Inflammatory macrophage (primary cell): ENCODE data around the gene PFAS.
A peak's percentile ranks its signal among the peaks of the same experiment; 100 is the strongest.
"Not testable (repeated sequence)": the region's sequence is repeated elsewhere in the genome, so short reads cannot be mapped to it uniquely, and the experiment has no call there.

Experiments
- DNase-seq, 2 donors: peaks; one replicate each; pipeline ENCODE4 v3.0.0-alpha.2; 2020 to 2022
- total RNA-seq, 18 experiments: gene quantifications; one replicate each; lab custom pipeline; 2026; ENCODE audit warnings: mixed read lengths in 6 of 18, inconsistent platforms in 2 of 18; lab: John Stamatoyannopoulos, UW

The PFAS gene, protein sequence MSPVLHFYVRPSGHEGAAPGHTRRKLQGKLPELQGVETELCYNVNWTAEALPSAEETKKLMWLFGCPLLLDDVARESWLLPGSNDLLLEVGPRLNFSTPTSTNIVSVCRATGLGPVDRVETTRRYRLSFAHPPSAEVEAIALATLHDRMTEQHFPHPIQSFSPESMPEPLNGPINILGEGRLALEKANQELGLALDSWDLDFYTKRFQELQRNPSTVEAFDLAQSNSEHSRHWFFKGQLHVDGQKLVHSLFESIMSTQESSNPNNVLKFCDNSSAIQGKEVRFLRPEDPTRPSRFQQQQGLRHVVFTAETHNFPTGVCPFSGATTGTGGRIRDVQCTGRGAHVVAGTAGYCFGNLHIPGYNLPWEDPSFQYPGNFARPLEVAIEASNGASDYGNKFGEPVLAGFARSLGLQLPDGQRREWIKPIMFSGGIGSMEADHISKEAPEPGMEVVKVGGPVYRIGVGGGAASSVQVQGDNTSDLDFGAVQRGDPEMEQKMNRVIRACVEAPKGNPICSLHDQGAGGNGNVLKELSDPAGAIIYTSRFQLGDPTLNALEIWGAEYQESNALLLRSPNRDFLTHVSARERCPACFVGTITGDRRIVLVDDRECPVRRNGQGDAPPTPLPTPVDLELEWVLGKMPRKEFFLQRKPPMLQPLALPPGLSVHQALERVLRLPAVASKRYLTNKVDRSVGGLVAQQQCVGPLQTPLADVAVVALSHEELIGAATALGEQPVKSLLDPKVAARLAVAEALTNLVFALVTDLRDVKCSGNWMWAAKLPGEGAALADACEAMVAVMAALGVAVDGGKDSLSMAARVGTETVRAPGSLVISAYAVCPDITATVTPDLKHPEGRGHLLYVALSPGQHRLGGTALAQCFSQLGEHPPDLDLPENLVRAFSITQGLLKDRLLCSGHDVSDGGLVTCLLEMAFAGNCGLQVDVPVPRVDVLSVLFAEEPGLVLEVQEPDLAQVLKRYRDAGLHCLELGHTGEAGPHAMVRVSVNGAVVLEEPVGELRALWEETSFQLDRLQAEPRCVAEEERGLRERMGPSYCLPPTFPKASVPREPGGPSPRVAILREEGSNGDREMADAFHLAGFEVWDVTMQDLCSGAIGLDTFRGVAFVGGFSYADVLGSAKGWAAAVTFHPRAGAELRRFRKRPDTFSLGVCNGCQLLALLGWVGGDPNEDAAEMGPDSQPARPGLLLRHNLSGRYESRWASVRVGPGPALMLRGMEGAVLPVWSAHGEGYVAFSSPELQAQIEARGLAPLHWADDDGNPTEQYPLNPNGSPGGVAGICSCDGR (N-terminal part only)
- 8.4 to 37.6 (median 26.9) reads per million in 18 experiments for total RNA-seq

GRCh38 chr17:8248751-8249607 is at the start of gene PFAS:
PFAS (plus strand) TSS chr17:8249289; CDS start chr17:8253938, 4,649 bp downstream.
- peak; percentile 94 to 96 for DNase-seq

GRCh38 chr17:8204761-8205555 is 44.1 kb upstream of the PFAS start:
- no peak for DNase-seq

GRCh38 chr17:8206536-8206935 is 42.6 kb upstream of the PFAS start:
- no peak for DNase-seq

GRCh38 chr17:8209907-8210760 is 39.0 kb upstream of the PFAS start, which contains the start of gene AURKB:
AURKB (minus strand) TSS chr17:8210575; CDS start chr17:8210224, 351 bp downstream.
- peak; percentile 95 to 96 for DNase-seq

DNA sequence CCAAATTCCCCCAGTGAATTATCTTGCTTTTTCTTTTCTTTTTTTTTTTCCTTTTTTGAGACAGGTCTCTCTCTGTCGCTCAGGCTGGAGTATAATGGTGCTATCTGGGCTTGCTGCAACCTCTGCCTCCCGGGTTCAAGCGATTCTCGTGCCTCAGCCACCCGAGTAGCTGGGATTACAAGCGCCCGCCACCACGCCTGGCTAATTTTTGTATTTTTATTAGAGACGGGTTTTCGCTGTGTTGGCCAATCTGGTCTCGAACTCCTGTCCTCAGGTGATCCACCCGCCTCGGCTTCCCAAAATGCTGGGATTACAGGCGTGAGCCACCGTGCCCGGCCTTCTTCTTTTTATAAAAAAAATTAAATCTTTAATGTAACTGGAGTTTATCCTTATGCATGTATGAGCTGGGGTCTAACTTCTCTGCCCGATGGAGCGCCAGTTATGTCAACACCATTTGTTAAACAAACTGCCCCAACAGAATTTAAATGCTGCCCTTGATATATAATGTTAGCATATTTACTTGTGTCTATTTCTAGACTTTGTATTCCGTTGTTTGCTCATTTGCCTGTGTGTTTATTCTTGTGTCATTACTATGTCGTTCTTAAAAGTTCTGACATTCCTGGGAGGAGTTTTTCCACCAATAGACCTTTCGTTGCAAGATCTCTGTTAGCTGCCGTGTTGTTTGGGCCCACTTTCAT is 38.2 kb upstream of the PFAS start:
- no peak for DNase-seq

- DNase-seq = peak in 1 of 2 donors; percentile 45
Observed at GRCh38 chr17:8212312-8213180, 36.5 kb upstream of the PFAS start.

DNA sequence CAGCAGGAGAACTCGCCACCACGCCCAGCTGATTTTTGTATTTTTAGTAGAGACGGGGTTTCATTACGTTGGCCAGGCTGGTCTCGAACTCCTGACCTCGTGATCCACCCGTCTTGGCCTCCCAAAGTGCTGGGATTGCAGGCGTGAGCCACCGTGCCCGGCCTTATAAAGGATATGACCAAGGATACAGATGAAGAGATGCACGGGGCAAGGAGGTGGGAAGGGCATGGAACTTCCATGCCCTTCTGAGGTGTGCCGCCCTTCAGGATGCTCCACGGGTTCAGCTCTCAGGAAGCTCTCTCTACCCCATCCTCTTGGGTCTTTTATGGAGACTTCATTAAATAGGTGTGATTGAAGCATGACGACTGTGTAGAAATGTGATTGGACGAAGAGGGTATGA is 35.1 kb upstream of the PFAS start:
- not testable (repeated sequence) for DNase-seq

DNA sequence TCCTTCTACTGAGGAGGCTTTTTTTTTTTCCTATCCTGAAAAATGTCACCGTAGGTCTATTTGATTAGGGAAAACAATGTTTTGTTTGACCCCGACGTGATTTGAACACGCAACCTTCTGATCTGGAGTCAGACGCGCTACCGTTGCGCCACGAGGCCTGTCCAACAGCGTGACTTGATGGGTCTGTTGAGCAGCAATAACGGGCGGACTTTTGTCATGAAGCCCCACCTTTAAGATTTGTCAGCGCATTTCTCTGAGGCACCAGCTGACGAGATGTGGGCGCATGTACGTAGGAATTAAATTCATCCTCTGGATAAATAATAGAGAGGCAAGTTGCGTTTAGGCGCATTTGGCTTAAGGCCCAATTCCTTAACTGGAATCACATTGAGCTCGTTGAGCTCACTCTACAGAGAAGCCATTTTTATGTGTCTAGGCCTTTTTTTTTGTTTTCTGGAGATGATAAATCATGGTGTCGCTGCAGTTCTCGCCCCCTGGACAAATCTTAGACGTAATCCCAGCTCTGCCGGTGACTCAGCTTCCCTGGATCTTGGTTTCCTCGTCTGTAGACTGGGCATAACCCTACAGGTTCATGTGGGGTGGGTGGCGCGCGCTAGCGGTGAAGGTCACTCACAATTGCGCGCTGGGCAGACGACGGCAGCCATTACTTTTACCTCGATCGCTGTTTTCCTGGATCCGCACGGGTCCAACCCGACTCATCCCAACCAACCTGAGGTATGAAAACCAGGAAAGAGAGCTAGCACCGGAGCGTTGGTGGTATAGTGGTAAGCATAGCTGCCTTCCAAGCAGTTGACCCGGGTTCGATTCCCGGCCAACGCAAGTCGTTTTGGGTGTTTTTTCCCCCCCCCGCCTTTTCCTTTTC is 28.1 kb upstream of the PFAS start:
- peak; percentile 92 to 95 for DNase-seq

DNA sequence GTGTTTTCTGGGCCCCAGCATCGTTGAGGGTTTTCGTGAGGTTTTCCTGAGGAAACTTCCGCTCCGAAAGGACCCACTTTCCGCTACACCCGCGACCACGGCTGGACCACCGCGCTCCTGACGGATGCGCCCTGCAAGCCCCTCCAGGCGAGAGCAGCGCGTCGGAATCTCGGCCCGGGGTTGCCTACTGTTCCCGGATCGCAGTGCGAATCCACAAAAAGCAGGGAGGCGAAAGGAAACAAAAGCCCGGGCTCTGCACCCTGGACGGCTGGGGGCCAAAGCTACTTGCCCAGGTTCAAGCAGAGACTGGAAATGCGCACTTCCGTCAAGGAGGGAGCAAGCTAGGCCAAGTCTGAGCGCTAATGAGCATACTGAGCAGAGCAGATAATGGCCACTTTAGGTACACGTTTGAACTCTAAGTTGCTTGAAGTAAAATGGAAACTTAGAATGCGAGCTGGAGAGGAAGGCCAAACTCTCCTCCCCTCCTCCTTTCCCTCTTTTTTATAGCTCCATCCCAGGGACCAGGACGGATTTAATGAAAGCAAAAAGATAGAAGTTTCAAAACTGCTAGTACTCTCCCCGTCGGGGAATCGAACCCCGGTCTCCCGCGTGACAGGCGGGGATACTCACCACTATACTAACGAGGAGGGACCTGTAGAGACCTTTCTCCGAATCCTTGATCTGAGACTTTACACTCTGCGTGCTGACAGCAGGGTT is 27.3 kb upstream of the PFAS start:
- DNase-seq = peak; percentile 88

DNA sequence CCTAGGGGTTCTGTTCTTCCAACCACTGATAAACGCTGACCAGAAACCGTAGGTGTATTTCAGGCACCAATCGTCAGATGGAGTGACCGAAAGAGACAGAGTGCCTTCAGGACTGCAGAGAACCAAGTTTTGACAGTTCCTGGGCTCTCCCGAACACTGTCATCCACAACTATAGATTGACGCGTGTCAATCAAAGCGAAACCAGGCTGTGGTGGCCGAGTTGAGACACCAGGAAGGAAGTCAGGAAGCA is 26.8 kb upstream of the PFAS start:
- DNase-seq = peak; percentile 82 to 88

- DNase-seq = peak; percentile 95 to 96
Observed at GRCh38 chr17:8222630-8223355, 26.3 kb upstream of the PFAS start.

GRCh38 chr17:8223356-8224126 is 25.5 kb upstream of the PFAS start:
- DNase-seq = peak; percentile 40 to 57

DNA sequence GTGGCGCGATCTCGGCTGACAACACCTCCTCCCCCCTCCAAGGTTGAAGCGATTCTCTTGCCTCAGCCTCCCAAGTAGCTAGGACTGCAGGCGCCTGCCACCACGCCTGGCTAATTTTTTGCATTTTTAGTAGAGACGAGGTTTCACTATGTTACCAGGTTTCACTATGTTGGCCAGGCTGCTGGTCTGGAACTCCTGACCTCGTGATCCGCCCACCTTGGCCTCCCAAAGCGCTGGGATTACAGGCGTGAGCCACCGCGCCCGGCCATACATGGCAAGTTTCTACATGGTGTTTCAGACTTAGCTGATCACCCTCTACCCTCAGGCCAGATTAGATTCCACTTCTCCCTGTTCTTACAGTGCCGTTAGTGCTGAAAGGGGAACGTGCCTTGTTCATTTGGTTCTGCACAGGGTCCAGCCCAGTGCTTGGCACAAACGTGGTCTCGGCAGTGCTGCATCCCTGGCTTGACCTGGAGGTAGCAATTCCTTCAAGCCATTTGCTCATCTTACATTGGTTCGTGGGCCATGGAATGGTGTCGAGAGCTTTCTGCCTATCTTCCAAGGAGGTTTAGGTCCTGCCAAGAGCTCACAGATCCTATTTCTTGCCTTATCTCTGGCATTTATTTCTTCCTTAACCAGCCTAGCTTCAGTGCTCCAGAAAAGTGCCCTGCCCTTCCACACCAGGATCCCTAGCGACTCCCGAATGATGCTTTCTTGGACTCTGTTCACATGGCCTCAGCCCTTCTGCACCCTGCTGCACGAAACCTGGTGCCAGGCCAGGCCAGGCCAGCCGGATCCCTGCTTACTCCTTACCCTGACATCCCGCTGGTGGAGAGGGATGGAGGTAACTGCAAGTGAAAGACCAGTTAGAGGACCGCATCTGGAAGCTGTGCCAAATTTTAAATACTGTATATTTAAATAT is 23.9 kb upstream of the PFAS start:
- no peak for DNase-seq
